DMS 273 treated with DMSO at 0.1 percent for 48 hours (cell line): ENCODE measurements around the gene CILP2.

Source experiments
- DNase-seq: peaks from one replicate; lab custom pipeline; 2025; lab: John Stamatoyannopoulos, UW

The CILP2 gene

GRCh38 chr19:19544954-19545591 lies 7.0 kb downstream of the CILP2 start:
- DNase-seq = no peak

DNA sequence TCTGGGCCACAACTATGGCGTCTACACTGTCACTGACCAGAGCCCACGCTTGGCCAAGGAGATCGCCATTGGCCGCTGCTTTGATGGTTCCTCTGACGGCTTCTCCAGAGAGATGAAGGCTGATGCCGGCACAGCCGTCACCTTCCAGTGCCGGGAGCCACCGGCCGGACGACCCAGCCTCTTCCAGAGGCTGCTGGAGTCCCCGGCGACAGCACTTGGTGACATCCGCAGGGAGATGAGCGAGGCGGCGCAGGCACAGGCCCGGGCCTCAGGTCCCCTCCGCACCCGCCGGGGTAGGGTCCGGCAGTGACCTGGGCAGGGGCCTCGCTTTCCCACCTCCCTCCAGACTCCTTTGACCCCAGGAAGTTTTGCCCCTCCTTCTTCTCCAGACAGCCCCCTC lies 7.6 kb downstream of the CILP2 start:
- DNase-seq = no peak

- no peak for DNase-seq
Measured at GRCh38 chr19:19546751-19547162, 8.7 kb downstream of the CILP2 start.

GRCh38 chr19:19547674-19548336 lies 9.7 kb downstream of the CILP2 start:
- DNase-seq = no peak

- DNase-seq = no peak
Measured at GRCh38 chr19:19548915-19549759, 11.1 kb downstream of the CILP2 start.

DNA sequence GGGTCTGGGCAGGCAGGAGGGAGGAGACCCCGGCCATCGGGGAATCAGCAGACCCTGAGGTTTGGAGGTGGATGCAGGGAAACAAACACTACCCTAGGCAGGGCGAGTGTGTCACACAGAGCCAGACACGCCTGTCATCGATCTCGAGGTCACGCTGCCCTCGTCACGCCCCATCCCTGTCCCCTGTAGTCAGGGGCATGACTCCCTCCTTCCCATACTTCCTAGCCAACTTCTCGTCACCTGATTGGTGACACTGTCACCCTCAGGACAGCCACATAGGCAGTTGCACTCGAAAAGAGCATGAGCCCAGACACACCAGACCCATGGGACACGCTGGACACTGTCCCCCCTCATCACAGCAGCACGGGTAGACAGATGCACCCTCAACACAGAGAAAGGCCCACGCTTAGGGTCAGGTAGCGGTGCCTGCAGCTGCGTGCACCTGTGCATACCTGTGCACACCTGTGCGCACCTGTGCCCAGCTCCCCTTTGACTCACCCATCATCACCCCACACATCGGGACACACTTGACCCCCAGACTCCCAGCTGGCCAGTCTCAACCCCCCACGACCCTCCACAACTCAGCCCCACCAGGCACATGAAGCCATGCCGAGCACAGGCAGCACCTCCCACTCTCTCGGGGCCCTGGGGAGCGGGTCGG lies 11.9 kb downstream of the CILP2 start:
- no peak for DNase-seq

DNA sequence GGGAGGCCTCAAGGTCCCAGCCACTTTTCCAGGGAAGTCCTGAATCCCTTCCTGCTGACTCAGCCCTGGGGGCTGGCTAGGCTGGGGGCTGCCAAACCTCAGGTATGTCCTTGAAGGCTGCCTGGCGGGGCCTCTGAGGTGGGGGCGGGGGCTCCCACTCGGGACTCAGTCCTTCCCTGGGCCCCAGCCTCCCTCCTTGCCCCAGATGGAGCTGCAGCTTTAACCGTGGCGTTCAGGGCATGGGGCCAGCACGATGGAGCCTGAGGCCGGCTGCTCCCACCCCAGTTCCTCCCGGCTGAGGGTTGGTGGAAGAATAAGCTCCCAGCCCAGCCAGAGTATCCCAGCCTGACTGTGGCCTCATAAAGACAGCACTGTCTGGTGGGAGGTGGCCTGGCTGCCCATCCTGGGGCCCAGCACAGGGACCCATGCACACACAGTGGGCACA lies 12.4 kb downstream of the CILP2 start:
- DNase-seq = no peak

GRCh38 chr19:19550972-19551852 lies 13.1 kb downstream of the CILP2 start:
- no peak for DNase-seq

- no peak for DNase-seq
Measured at GRCh38 chr19:19551853-19552192, 13.8 kb downstream of the CILP2 start.

- no peak for DNase-seq
Measured at GRCh38 chr19:19552798-19553197, 14.7 kb downstream of the CILP2 start.

DNA sequence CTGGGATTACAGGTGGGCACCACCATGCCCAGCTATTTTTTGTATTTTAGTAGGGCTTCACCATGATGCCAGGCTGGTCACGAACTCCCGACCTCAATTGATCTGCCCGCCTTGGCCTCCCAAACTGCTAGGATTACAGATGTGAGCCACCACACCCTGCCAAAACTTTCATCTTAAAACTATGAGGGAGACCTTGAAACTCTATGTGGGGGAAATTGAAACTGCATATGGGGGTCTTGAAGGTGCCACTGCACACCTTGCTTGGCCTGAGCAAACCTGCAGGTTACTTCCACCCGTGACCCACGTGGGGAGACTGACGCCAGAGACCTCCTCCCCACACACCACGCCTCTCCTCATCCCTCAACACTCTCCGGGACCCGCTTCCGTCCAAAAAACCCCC lies 15.6 kb downstream of the CILP2 start:
- DNase-seq = no peak

- no peak for DNase-seq
Measured at GRCh38 chr19:19554074-19555023, 16.3 kb downstream of the CILP2 start.

DNA sequence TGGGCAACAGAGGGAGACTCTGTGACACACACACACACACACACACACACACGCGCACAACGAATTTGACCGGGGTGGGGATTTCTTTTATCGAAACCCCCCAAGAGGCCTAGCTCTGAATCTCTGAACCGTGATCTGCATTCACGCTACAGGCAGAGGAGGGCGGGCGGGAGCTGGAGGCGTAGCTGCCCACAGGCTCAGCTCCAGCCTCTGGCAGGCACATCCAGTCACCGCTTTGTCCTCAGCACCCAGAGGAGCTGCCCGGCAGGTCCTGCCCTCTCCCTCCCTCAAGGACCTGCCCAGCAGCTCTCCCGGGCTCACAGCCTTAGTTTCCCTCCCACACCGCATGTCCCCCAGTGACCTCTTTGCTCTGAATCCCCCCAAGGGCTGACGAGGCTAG lies 20.0 kb downstream of the CILP2 start:
- DNase-seq = no peak

- no peak for DNase-seq
Measured at GRCh38 chr19:19558636-19559035, 20.6 kb downstream of the CILP2 start.

- DNase-seq = no peak
Measured at GRCh38 chr19:19559931-19560330, 21.9 kb downstream of the CILP2 start.

- no peak for DNase-seq
Measured at GRCh38 chr19:19561946-19562664, 24.0 kb downstream of the CILP2 start.

GRCh38 chr19:19562665-19563347 lies 24.7 kb downstream of the CILP2 start:
- no peak for DNase-seq

DNA sequence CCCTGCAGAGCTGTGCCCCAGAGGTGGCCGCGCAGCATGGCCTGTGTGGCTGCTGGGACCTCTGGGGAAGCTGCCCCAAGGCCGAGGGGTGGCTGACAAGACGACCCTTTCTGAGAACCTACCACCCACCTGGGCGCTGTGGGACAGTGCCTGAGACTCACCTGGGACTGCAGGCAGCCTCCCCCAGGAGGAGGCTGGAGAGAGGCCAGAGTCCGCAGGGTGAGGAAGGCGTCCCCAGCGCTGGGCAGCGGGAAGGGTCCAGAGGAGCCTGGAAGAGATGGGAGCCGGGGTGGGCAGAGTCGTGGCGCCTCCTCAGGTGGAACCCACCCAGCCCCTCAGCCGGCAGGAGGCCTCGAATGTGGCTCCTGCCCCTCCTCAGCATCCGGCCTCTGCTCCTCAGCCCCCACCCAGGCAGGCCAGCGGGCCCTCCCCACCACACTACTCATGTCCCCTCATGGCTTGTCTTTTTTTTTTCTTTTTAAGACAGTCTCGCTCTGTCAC lies 25.3 kb downstream of the CILP2 start:
- no peak for DNase-seq

DNA sequence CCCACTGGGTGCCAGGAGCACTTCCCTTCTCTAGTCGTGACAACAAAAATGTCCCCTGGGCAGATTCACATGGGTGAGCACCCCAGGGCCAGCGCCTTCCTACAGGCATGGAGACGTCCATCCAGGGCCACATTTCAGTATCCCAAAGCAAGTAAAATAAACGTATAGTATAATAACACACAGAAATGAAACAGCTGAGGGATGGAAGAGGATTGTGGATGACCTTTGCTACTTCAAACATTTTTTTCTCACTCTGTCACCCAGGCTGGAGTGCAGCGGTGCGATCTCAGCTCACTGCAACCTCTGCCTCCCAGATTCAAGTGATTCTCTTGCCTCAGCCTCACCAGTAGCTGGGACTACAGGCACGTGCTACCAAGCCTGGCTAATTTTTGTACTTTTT lies 28.2 kb downstream of the CILP2 start:
- no peak for DNase-seq
